A673 (cell line): ENCODE measurements around the gene MRAP2. TPM values are rescaled to one million over a fixed set of nuclear protein-coding genes. Genes with fewer than 3 reads are reported as not detected.

Experiments used
- BruUV-seq: library from RNA; stranded (reverse); fragments of 400-500 nt; replicated peaks from 2 replicates; lab custom pipeline; 2021; lab: Mats Ljungman, UMichigan
- CTCF ChIA-PET: fragments of 300-600 bp; sonication (Branson Sonifier 250); formaldehyde crosslinking; loops from one replicate; lab custom pipeline; 2022; ENCODE audit warnings: antibody characterized with exemption; lab: Charles Lee
- POLR2A ChIA-PET: fragments of 300-600 bp; sonication (Branson Sonifier 250); formaldehyde crosslinking; loops from one replicate; lab custom pipeline; 2022; ENCODE audit warnings: antibody characterized with exemption; ENCODE audit not compliant: low non-redundant PET; lab: Charles Lee
- DNase-seq: peaks from one replicate; pipeline ENCODE4 v3.0.0-alpha.2; 2015; ENCODE audit warnings: low spot score
- H3K27ac ChIP-seq: fragments of 200-600 bp; sonication (generic); 2 replicates; pipeline ENCODE4 v1.5.1; 2016; ENCODE audit warnings: mixed run types, low read depth, mild to moderate bottlenecking, mixed read lengths, antibody characterized with exemption, low read length; ENCODE audit not compliant: poor library complexity, severe bottlenecking
- H3K27me3 ChIP-seq: fragments of 200-600 bp; sonication (generic); replicated peaks from 2 replicates; pipeline ENCODE4 v1.6.1; 2017; ENCODE audit warnings: mixed run types, low read depth, mild to moderate bottlenecking, mixed read lengths, antibody characterized with exemption, low read length; ENCODE audit not compliant: insufficient read depth, poor library complexity
- H3K36me3 ChIP-seq: fragments of 200-600 bp; sonication (generic); 2 replicates; pipeline ENCODE4 v1.6.1; 2016; ENCODE audit warnings: mixed run types, mild to moderate bottlenecking, mixed read lengths, antibody characterized with exemption, low read length; ENCODE audit not compliant: insufficient read depth, poor library complexity, severe bottlenecking
- H3K4me1 ChIP-seq: fragments of 200-600 bp; sonication (generic); 2 replicates; pipeline ENCODE4 v1.6.1; 2017; ENCODE audit warnings: mixed run types, mild to moderate bottlenecking, mixed read lengths, antibody characterized with exemption, low read length; ENCODE audit not compliant: insufficient read depth, poor library complexity, severe bottlenecking
- H3K4me3 ChIP-seq: fragments of 200-600 bp; sonication (generic); 2 replicates; pipeline ENCODE4 v1.5.1; 2016; ENCODE audit warnings: low read depth, mixed run types, mild to moderate bottlenecking, mixed read lengths, low read length; ENCODE audit not compliant: poor library complexity, severe bottlenecking
- H3K9me3 ChIP-seq: fragments of 200-600 bp; sonication (generic); 2 replicates; pipeline ENCODE4 v1.6.1; 2016; ENCODE audit warnings: mixed run types, low read depth, mild to moderate bottlenecking, mixed read lengths, antibody characterized with exemption, low read length; ENCODE audit not compliant: poor library complexity, severe bottlenecking
- EZH2 ChIP-seq: fragments of 200-600 bp; sonication (generic); IDR thresholded peaks from 2 replicates; pipeline ENCODE4 v1.6.1; 2017; ENCODE audit warnings: borderline replicate concordance, low read depth, mild to moderate bottlenecking, mixed read lengths, antibody characterized with exemption, low read length; ENCODE audit not compliant: poor library complexity, severe bottlenecking
- intact Hi-C: fragments of 100-400 bp; cut with micrococcal nuclease; formaldehyde crosslinking; loops from one replicate; pipeline ENCODE4 v1.10.0; 2022; ENCODE audit not compliant: unreplicated experiment
- total RNA-seq: library from RNA; stranded (reverse); gene quantifications from 2 replicates; pipeline ENCODE4 v1.2.3, GENCODE V29; 2021
- TF ChIP-seq, protein P1 (sequence below): fragments of 300-800, 200-600 bp; sonication (generic); conservative IDR thresholded peaks from 2 replicates; pipeline ENCODE4 v1.5.1; 2017; ENCODE audit warnings: low read depth, mild to moderate bottlenecking, antibody characterized with exemption, low read length, moderate library complexity, mixed read lengths

MRAP2 gene
- total RNA-seq, 1 experiment from 2014 or later, result 0.34 TPM

DNA sequence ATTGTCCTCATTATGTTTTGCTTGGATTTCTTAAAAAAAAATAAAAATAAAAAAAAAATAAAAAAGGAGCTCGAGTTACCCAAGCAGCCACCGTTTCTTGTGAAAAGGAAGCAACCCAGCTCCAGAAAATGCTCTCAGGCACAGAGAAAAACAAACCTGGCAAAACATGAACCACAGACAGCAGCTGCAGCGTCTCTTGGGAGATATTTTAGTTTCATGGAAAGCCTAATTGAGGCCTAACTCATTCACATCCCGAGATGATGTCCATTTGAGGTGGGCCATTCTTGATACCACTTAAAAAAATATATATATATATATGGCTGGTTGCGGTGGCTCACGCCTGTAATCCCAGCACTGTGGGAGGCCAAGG, 13.7 kb upstream of the MRAP2 start:
- intact Hi-C loops, result no loop called here
- TF ChIP-seq, protein P1, sequence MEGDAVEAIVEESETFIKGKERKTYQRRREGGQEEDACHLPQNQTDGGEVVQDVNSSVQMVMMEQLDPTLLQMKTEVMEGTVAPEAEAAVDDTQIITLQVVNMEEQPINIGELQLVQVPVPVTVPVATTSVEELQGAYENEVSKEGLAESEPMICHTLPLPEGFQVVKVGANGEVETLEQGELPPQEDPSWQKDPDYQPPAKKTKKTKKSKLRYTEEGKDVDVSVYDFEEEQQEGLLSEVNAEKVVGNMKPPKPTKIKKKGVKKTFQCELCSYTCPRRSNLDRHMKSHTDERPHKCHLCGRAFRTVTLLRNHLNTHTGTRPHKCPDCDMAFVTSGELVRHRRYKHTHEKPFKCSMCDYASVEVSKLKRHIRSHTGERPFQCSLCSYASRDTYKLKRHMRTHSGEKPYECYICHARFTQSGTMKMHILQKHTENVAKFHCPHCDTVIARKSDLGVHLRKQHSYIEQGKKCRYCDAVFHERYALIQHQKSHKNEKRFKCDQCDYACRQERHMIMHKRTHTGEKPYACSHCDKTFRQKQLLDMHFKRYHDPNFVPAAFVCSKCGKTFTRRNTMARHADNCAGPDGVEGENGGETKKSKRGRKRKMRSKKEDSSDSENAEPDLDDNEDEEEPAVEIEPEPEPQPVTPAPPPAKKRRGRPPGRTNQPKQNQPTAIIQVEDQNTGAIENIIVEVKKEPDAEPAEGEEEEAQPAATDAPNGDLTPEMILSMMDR, result no peak
- TF ChIP-seq EZH2, result no peak
- no peak for DNase-seq
- CTCF ChIA-PET, result no interaction called here
- H3K36me3 ChIP-seq, result no peaks in the 10 kb centered on the region
- H3K27ac ChIP-seq, result no peak overlapping the region
- no TSS peak for BruUV-seq
- no peak overlapping the region for H3K4me3 ChIP-seq
- POLR2A ChIA-PET, result no interaction called here
- H3K4me1 ChIP-seq, result no peaks in the 10 kb centered on the region
- H3K9me3 ChIP-seq, result no peaks in the 10 kb centered on the region
- no peaks in the 10 kb centered on the region for H3K27me3 ChIP-seq

DNA sequence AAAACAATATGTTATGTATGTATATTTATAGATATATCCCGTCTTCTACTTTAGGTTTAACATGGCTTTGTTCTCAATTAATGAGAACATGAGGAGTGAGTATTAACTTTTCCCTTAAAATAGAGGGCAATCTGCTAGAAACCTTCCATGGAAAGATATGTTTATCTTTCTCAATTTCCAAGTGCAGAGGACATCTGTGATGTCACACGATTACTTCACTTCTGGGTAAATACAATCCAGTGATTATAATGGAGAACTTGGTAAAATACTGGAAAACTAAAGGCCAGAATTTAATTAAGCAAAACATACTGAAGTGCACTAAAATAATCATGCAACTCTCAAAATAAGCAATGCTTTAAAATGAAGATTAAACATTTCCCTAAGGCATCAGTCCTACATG, 11.9 kb upstream of the MRAP2 start:
- BruUV-seq, result no TSS peak
- H3K4me1 ChIP-seq, result peaks cover 2% of the 10 kb centered on the region

DNA sequence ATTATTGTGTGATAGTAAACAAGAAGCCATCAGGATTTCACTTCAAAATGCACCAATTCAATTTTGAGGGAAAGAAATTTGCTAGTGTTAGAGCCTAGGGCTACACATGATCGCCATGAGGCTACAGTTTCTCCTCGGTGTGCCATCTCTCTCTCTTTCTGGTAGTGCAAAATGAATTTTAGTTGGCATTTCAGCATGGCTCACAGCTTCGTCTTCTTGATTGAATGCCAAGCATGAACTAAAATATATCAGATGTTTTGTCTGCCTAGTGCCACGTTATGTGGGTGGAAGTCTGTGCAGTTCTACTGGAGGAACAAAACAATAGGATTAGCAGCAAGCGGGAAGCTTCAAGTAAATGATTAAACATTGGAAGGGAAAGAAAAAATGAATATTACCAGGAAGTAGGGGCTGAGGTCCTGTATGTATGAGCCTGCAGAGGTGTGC, 6.8 kb upstream of the MRAP2 start:
- intact Hi-C loops, result no loop called here
- BruUV-seq, result no TSS peak
- Histone ChIP-seq H3K36me3 (no peaks in the 10 kb centered on the region), H3K27ac (no peak overlapping the region), H3K9me3 (no peaks in the 10 kb centered on the region), H3K4me3 (no peak overlapping the region), H3K4me1 (peaks cover 18% of the 10 kb centered on the region), H3K27me3 (no peaks in the 10 kb centered on the region)
- ChIA-PET POLR2A (no interaction called here), CTCF (no interaction called here)
- no peak for TF ChIP-seq EZH2
- TF ChIP-seq, protein P1, result no peak
- DNase-seq, result peak; percentile 23

More for the DNA sequence above, 11.9 kb upstream of the MRAP2 start:
- no peak for DNase-seq
- no peaks in the 10 kb centered on the region for H3K36me3 ChIP-seq
- TF ChIP-seq, protein P1, result no peak
- TF ChIP-seq EZH2, result no peak
- POLR2A ChIA-PET, result no interaction called here
- H3K27ac ChIP-seq, result no peak overlapping the region
- no peaks in the 10 kb centered on the region for H3K9me3 ChIP-seq
- CTCF ChIA-PET, result no interaction called here
- no peaks in the 10 kb centered on the region for H3K27me3 ChIP-seq
- no peak overlapping the region for H3K4me3 ChIP-seq
- intact Hi-C loops, result no loop called here
